Cardiac atrium fibroblast (primary cell): ENCODE results near the gene MLXIPL. TPM values are rescaled to one million over a fixed set of nuclear protein-coding genes. Genes with fewer than 3 reads are reported as not detected.

Experiments
- total RNA-seq: library from RNA; depleted of rRNA; stranded (reverse); fragments of >200 nt; gene quantifications from 2 replicates; pipeline ENCODE4 v1.2.3, GENCODE V29; 2015

MLXIPL gene, protein sequence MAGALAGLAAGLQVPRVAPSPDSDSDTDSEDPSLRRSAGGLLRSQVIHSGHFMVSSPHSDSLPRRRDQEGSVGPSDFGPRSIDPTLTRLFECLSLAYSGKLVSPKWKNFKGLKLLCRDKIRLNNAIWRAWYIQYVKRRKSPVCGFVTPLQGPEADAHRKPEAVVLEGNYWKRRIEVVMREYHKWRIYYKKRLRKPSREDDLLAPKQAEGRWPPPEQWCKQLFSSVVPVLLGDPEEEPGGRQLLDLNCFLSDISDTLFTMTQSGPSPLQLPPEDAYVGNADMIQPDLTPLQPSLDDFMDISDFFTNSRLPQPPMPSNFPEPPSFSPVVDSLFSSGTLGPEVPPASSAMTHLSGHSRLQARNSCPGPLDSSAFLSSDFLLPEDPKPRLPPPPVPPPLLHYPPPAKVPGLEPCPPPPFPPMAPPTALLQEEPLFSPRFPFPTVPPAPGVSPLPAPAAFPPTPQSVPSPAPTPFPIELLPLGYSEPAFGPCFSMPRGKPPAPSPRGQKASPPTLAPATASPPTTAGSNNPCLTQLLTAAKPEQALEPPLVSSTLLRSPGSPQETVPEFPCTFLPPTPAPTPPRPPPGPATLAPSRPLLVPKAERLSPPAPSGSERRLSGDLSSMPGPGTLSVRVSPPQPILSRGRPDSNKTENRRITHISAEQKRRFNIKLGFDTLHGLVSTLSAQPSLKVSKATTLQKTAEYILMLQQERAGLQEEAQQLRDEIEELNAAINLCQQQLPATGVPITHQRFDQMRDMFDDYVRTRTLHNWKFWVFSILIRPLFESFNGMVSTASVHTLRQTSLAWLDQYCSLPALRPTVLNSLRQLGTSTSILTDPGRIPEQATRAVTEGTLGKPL
- 1.5 TPM in 1 of 2 replicates, not detected in the other for total RNA-seq

DNA sequence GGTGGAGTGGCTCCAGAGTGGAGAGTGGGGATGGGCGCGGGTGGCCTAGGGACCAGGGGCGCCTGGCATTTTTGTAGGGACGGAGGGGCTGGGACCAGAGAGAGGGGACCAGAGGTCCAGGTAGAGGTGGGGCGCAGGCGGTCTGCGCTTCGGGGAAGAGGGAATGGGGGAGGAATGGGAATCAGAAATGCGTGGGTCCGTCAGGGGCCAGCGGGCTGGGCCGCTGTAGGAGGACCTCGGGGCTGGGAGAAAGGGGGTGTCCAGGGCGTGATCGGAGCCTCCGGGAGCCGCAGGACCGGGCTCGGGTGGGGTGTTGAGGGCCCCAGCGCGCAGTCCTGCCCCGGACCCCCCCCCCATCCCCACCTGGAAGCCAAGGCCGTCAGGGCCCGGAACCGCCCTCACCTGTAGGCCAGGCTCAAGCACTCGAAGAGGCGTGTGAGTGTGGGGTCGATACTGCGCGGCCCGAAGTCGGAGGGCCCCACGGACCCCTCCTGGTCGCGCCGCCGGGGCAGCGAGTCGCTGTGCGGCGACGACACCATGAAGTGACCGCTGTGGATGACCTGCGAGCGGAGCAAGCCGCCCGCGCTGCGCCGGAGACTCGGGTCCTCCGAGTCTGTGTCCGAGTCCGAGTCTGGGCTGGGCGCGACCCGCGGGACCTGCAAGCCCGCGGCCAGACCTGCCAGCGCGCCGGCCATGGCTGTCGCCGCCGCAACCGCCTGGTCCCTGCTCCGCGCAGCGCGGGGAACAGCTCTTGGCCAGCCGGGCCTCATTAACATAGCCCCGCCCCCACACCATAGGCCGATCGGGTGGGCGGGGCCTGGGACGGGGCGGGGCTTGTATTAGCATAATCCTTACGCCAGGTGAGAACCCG is at the start of gene MLXIPL:
TSS of gene MLXIPL (minus strand) at position 725 of the 871 bp plus-strand sequence. CDS start at position 695, 30 bp downstream.

DNA sequence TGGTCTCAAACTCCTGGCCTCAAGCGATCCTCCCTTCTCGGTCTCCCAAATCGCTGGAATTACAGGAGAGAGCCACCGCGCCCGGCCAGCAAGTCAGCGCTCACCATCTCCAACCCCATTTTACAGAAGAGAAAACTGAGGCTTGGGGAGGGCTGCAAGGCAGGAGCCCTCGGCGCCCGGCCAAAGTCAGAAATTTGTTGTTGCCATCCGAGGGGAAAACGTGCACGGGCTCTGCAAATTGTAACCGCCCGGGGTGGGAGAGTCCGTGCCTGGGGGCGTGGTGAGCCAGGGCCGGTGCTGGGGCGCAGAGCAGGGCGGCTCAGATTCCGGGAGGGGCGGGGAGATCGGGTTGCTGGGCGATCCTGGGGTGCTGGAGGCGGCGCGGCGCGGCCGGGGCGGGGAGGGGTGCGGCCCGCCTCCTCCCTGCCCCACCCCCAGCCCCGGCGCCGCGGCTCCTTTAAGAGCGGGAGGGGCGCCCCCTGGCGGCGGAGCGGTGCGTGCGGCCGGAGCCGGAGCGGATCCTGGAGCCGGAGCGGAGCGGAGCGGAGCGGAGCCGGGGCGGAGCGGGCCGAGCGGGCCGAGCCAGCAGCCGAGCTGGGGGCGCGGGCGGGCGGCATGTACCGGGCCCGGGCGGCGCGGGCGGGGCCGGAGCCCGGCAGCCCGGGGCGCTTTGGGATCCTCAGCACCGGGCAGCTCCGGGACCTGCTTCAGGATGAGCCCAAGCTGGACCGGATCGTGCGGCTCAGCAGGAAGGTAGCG is 43.2 kb upstream of the MLXIPL start, which contains the start of gene VPS37D:
TSS of gene VPS37D (plus strand) at position 488 of the 759 bp plus-strand sequence. CDS start at position 616, 128 bp downstream.

DNA sequence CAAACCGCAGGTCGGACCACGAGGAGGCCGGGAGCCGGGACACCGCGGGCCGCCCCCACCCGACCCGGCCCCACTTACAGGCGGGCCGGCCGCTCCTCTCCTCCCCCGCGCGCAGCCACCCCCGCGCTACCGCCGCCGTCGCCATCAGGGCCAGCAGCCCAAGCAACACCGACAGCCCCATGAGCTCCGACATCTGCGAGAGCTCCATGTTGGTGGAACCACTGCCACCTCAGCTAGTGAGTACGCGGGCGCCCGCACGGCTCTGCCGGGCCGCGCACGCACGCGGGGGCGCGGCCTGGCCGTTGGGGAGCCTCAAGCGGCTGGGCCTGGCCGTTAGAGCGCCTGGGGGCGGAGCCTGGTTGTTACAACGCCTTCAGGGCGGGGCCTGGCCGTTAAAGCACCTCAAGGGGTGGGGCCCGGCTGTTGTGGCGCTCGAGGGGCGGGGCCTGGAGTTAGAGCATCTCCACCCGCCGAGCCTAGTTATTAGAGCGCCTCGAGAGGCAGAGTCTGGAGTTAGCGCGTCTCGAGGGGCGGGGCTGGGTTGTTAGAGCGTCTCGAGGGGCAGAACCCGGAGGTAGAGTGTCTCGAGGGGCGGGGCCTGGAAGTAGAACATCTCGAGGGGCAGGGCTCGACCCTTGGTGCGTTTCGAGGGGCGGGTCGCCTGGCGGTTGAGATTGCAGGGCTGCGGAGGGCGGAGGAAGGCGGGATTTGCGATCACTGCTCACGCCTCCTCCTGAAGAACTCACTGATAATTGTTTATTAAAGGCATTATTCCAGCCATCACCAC is 45.8 kb downstream of the MLXIPL start, which contains the start of gene TBL2:
TSS of gene TBL2 (minus strand) at position 238 of the 787 bp plus-strand sequence. CDS start at position 208, 30 bp downstream.

DNA sequence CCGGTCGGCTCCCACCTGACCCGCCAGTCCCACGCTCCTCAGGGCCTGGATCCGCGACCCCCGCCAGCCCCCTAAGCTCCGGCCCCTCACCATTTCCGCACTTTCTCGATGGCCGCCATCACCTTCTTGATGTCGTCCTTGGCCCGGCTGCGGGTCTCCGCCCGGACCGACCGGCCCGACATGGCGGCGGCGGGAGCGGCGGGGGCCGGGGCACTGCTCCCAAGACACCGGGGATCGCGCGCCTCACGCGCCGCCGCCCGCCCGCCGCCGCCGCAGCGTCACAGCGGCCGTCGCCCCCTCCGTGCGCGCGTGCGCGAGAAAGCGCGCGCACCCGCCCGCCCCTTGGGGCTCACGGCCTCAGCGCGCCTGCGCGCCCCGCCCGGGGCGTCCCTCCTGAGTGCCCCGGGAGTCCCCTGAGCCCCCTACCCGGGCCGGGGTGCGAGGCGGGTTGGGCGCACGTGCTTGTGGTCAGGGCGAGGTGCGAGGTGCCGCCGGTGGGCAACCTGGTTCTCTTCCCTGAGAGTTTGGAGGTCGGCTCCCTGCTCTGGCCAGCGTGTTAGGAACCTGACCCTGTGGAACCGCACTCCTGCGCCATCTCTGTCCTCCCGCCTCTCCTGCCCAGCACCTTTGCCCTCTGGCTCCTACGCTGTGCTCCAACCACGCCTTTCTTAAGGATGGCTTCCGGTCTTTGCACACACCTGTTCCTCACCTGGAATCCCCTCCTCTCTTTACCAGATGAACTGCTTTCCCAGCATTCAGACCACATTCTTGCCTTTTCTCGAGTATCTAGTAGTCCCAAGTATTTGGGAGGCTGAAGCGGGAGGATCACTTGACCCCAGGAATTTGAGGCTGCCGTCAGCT is 66.7 kb downstream of the MLXIPL start, which contains the start of gene BCL7B:
TSS of gene BCL7B (minus strand) at position 294 of the 861 bp plus-strand sequence. CDS start at position 182, 112 bp downstream.

Other genes starting within 250 kb of the MLXIPL start
- gene FZD9, start 190.7 kb downstream of the MLXIPL start, total RNA-seq = 0.72 and 2.8 TPM in 2 replicates
- gene BAZ1B, start 102.2 kb downstream of the MLXIPL start, total RNA-seq = 24.2 and 33.5 TPM in 2 replicates
- 33.2 and 43.3 TPM in 2 replicates for gene BCL7B, start 66.8 kb downstream of the MLXIPL start, total RNA-seq
- 77.8 and 122 TPM in 2 replicates for gene TBL2, start 45.9 kb downstream of the MLXIPL start, total RNA-seq
- 2.8 and 3.6 TPM in 2 replicates for gene VPS37D, start 43.3 kb upstream of the MLXIPL start, total RNA-seq
- gene DNAJC30, start 58.9 kb upstream of the MLXIPL start, total RNA-seq = 4.1 and 4.7 TPM in 2 replicates
- 65.6 and 67.5 TPM in 2 replicates for gene BUD23, start 59.1 kb upstream of the MLXIPL start, total RNA-seq
- 11.2 and 14.8 TPM in 2 replicates for gene STX1A, start 95.1 kb upstream of the MLXIPL start, total RNA-seq
- 8.9 and 9.4 TPM in 2 replicates for gene ABHD11, start 114.3 kb upstream of the MLXIPL start, total RNA-seq
- gene CLDN3, start 145.7 kb upstream of the MLXIPL start, total RNA-seq = not detected in 2 replicates
- under 0.01 TPM in 1 of 2 replicates, not detected in the other for gene CLDN4, start 206.5 kb upstream of the MLXIPL start, total RNA-seq
- 2.1 and 4.5 TPM in 2 replicates for gene METTL27, start 218.0 kb upstream of the MLXIPL start, total RNA-seq
- not detected in 2 replicates for gene TMEM270, start 236.6 kb upstream of the MLXIPL start, total RNA-seq